Testis (tissue), 2 donors: Measurements from ENCODE around the gene FAM240B.

ENCODE experiments used
- CTCF ChIP-seq, 3 experiments: fragments of 450-650 bp in 2 of 3; fragments of 200-600 bp in 1 of 3; sonication (generic) in 1 of 3; IDR thresholded peaks; one replicate each; pipeline ENCODE4 v1.5.1; 2016 to 2019; ENCODE audit warnings: antibody characterized with exemption in 3 of 3, mild to moderate bottlenecking in 2 of 3, moderate library complexity in 1 of 3
- POLR2A ChIP-seq: fragments of 450-650 bp; IDR thresholded peaks from one replicate; pipeline ENCODE4 v1.6.1; 2017; ENCODE audit warnings: antibody characterized with exemption, mild to moderate bottlenecking, moderate library complexity

- no peak for TF ChIP-seq CTCF (IDR thresholded peaks at IDR 0.05)
- no peak for TF ChIP-seq POLR2A
These were observed 39.0 kb downstream of the FAM240B start for GRCh38 chr9:38680837-38681445.
